NCI-H526 (cell line): ENCODE results near the gene TMEM52.
A peak's percentile ranks its signal among the peaks of the same experiment; 100 is the strongest.
"Not testable (repeated sequence)": the region's sequence is repeated elsewhere in the genome, so short reads cannot be mapped to it uniquely, and the experiment has no call there.

ENCODE experiments used
- DNase-seq, 2 experiments: peaks; one replicate each; lab custom pipeline; 2025; lab: John Stamatoyannopoulos, UW

The TMEM52 gene

DNA sequence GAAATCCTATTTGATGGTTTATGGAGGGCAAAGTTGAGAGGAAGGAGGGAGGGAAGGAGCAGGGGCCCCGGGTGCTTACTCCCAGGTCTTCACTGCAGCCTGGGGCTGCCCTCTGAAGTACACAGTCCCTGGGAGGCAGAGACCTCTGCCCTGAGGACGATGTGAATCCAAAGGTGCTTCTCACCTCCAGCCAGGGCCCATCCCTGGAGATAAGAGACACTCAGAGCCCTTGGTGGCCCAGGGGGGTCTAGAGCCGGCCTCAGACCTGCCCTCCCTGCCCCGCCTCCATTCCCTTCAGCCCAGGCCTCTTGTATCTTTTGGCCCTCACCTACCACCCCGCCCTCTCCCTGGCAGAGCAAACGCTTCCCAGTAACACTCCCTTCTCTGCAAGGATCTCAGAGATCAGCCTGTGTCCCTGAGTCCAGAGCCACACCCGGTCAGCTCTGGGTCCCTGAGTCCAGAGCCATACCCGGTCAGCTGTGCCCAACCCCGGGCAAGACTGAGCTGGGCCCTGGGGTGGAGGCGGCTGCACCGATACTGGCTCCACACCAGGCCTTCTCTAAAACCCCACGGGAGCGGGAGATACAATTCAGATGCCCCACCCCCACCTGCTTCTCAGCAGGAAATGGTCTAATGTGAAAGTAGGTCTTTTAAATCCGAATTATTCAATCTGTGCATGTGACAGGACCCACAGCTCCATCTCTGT, 24.6 kb downstream of the TMEM52 start:
- DNase-seq, result no peak

DNA sequence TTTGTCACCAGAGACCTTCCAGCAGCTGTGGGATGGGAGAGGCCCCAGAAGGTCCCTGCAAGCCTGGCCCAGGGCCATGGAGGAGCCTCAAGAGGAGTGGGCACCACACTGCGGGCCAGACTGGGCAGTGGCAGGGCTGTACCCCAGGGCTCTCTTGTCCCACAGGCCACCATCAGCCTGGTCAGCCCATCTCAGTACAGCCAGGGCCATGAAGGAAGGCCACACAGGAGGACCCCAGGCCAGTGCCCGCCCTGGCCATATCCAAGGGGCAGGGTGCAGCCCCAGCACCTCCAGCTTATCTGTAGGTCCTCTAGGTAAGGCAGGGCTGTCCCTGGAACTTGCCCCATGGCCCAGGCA, 25.1 kb downstream of the TMEM52 start:
- no peak for DNase-seq

DNA sequence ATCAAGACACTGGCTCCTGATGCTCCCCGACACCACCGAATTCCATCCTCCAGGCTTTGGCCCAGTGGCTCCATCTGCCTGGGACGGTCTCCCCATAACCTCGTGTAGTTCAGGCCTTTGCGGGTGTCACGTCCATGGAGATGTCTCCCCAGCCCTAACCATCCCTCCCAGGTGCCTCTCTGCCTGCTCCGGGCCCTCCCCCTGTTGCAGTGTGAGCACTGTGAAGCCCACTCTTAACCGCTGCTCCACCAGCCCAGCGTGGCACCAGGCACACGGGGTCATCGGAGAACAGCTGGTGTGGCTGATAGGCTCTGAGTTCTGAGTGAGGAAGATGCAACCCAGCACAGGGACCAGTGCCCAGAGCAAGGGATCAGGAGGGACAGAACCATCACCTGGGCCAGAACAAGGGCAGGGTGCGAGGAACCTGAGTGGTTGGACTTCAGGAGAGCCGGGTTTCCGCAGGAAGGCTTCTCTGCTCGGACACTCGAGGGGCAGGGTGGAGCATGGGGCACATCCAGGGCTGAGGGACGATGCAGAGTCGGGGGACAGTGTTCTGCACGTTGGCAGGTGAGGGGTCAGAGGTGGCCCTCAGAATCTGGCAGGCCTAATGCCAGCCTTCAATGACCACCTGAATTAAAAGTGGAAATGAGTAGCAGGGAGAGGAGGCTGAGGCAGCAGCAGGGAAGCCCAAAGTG, 25.6 kb downstream of the TMEM52 start:
- no peak for DNase-seq

DNA sequence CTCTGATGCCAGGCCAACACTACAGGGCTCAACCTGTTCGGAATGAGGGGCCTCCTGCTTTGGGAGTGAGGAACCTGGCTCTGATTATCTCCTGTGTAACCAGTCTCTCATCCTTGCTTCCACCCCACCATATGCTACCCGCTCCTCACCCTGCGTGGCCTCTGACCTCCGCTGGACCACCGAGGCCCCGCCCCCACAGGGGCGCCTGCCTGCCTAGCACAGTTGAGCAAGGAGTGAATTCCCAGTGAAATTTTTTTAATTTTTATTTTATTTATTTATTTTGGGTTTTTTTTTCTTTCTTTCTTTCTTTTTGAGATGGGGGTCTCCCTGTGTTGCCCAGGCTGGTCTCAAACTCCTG, 26.3 kb downstream of the TMEM52 start:
- no peak for DNase-seq

DNA sequence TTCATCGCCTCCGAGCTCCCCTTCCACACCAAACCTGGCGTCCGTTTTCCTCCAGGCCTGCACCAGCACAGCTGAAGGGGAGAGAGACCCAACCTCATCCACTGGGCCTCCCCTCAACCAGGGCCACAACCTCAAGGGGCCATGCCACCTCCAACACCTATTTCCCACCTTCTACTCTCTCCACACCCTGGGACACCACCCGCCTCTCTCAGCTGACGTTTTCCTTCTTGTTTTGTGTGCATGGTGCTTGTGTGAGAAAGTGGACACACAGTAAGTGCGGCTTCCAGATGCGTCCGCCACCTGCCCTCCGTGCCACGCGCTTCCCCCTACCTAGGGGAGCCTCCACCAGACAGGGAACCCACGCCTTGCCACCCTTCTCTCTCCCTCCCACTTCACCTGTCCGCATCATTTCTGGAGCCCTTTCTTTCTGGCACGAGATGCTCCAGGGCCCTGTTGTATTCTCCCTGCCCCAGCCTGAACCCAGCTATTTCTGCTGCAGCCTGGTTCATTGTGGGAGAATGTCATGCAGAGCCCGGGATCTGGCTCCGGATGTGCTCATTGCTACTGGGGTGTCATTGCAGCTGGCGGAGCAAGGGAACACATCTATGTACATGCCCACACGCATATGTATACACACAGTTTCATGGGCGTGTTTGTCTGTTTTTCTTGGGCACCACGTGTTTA, 26.9 kb downstream of the TMEM52 start:
- no peak for DNase-seq

DNA sequence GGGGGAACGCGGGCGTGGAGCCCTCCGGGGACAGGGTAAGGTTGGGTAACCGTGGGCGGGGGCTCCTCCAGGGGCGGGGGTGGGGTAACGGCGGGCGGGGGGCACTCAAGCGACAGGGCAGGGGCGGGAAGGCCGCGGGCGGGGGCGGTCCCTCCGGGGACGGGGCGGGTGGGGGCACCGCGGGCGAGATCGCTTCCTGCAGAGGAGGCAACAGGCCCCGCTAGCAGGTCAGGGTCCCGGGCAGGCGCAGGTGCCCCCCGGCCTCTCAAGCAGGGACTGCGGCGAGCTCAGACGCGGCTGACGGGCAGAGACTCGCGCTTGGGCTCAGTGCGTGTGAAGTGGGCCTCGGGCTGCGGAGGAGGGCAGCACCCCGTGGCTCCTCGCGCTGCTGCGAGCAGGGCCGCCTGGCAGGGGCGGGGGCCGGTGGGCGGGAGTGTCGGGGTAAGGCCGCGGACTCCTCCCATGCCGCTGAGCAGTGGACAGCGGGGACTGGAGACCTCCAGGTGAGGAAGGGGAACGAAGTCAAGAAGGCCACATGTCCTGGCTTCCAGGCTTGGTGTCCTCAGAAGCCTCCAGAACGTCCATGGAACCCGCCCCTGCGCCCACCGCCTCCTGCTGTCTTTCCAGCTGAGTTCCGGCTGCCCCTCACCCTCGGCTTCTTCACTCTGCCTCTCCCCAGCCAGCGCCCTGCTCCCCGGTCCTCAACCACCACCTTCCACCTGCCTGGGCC, 27.6 kb downstream of the TMEM52 start:
- peak; percentile 24 to 83 for DNase-seq

DNA sequence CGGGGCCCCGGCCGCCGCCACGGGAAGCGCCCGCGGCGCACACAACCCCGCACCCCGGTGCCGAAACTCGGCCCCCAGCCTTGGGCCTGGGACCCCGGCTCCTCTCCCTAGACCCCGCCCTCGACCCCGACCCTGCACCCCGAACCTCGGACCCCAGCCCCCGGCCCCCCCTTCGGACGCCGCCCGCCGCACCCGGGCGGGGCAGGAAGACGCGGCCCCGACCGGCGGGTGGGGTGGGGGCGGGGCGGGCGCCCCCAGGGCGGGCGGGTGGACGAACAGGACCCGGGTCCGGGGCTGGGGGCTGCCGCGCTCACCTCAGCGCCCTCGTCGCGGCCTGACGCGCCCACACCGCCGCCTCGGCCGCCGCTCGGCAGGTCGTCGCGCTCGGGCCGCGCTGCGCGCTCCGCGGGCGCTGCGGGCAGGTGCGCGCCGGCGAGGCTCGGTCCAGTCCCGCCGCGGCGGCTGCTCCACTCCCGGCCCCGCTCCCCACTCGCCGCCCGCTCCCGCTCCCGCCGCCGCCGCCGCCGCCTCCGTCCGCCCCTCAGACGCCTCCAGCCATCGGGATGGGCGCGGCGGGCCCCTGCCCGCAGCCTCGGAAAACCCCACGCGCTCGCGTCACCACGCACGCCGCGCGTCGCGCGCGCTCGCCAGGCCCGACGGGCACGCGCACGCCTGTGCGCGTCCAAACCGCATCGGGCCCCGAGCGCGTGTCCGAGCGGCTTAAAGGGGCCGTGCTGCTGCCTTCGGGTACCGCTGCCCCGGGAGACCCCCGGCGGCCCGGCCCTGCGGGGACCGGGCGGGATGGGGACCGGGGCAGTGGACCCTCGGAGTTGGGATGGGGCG, 28.4 kb downstream of the TMEM52 start, which contains the start of gene GNB1:
GNB1 (minus strand) TSS at position 582 of the 843 bp plus-strand sequence. CDS start 65,634 bp downstream, outside the sequence.
- peak; percentile 55 to 91 for DNase-seq

DNA sequence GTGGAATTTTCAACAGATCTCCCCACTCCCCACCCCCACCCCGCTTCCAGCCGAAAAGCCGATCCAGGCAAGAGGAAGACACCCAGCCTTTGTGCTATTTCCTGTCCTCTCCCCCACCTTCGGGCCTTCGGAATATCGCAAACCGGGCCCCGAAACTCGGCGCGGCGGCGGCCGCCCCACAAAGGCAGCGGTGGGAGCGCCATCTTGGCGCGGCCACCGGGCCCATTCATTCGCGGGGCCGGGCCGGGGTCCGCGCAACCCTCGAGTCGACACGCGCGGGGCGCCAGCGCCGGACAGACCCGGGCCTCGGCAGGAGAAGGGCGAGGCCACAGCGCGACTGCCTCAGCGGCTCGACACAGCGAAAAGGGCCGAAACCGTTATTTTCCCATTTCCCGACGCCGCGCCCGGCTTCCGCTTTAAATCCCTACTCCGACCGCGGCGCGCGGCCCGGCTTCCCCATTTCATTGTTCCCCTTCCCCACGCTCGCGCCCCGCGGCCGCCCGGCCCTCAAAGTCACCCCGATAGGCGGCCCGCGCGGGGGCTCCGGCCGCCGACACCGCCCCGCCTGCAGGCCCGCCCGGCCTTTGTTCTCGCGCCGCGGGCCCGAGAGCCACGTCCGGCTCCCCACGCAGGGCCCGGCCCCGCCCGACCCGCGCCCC, 29.1 kb downstream of the TMEM52 start:
- peak in 1 of 2 experiments; percentile 67 for DNase-seq

DNA sequence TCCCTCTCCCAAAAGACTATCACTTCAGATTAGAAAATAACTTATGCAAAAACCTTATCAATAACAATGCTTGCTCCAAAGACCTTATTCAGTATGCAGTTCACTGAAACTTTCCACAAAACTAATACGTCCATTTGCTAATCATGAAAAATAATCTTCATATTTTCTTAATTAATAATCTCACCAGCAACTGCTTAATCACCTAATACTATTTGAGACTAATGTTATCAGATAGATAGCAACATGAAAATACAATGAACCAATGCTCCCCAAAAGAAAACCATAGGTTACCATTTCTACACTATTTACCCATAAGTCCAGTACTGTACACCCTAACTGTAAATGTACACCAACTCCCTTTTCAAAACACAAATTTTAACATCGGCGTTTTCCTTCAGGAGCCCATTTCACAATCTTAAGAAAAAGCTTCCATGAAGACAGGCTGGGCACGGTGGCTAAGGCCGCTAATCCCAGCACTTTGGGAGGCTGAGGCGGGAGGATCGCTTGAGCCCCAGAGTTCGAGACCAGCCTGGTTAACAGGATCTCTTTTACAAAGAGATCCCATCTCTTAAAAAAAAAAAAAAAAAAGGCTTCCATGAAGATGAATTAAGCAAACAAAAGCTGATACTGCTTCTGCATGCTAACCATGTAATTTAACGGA, 29.9 kb downstream of the TMEM52 start:
- DNase-seq, result no peak

DNA sequence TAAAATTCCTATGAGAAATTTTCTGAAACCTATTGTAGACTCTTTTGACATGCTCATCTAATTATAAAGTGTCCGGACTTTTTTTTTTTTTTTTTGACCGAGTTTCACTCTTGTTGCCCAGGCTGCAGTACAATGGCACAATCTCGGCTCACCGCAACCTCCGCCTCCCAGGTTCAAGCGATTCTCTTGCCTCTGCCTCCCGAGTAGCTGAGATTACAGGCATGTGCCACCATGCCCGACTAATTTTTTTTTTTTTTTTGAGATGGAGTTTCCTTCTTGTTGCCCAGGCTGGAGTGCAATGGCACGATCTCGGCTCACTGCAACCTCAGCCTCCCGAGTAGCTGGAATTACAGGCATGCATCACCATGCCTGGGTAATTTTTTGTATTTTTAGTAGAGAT, 35.2 kb downstream of the TMEM52 start:
- not testable (repeated sequence) for DNase-seq

DNA sequence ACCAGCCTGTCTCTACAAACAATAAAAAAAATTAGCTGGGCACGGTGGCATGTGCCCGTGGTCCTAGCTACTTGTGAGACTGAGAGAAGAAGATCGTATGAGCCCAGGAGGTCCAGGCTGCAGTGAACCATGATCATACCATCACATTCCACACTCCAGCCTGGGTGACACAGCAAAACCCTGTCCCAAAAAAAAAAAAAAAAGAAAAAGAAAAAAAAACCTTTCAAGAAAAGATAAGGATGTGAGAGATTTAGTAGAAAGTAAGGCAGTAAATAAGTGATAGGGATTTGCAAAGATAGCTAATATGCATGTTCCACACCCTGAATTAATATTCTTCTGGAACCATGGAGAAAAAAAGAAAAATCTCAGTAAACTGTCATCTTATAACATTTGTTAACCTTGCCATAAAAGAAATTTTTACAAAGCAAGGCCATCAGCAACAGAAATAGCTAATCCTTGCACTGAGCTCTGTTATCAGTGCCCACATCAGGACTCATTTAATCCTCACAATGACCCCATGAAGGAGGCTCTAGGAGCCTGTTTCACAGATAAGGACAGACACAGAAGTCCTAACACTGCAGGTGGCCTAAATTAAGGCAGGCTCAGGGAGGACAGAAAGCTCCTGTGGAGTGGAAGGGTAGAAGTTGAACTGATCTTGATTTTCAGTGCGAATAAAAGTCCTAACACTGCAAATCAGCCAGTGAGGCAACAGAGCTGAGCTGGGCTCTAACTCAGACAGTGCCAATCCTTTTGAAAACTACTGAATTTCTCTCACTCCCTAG, 35.8 kb downstream of the TMEM52 start:
- no peak for DNase-seq

DNA sequence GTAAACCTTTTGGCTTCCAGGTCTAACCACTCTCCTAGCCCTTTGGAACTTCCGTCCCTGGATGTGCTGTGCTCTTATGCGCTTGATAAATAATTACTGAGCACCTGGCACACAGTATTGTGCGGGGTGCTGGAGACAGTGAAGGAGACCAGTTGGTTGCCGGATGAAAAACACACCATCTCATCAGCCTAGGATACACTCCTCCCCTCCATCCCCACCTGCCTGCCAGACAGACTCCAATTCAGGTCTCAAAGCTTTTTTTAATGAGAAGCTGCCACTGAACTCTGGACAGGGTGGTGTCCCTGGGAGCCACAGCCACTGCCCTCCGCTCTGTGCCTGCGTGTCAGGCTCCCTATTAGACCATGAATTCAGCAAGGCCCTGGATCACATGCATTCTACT, 37.4 kb downstream of the TMEM52 start:
- DNase-seq, result no peak

DNA sequence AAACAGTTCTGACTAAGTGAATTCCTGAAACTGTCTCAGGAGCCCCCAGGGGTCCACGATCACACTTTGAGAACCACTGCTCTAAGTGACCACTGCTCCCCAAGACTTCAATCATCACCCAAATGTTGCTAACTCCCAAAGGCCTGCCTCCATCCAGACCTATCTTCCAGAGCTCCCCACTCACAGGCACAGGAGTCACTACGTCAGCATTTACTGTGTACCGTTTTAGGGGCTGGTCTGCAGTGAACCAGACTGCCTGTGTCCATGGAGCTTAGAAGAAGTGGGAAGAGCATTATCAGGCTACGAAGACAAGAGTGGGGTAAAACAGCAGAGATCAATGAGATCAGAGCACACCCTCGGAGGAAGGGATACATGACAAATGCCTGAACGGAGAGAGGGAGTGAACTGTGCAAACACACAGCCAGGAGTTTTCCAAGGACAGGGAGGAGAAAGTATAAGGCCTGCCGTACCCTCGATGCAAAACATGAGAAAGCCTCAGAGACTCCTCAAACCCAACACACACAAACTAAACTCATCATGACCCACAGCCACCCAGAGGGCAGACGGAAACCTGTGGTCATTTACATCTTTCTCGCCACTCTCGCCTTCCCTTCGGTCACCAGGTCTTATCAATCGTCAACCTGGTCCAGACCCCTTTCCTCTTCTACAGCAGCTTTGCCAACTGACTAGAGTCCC, 38.3 kb downstream of the TMEM52 start:
- no peak for DNase-seq

DNA sequence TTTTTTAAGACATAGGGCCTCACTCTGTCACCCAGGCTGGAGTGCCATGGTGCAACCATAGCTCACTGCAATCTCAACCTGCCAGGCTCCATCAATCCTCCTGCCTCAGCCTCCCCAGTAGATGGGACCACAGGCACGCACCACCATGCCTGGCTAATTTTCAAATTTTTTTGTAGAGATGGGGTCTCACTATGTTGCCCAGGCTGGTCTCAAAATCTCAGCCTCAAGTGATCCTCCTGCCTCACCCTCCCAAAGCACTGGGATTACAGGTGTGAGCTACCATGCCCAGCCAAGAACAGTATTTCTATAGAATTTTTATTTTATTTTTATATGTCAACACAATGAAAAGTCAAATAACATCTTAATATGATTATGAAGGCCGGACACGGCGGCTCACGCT, 39.1 kb downstream of the TMEM52 start:
- no peak for DNase-seq

DNA sequence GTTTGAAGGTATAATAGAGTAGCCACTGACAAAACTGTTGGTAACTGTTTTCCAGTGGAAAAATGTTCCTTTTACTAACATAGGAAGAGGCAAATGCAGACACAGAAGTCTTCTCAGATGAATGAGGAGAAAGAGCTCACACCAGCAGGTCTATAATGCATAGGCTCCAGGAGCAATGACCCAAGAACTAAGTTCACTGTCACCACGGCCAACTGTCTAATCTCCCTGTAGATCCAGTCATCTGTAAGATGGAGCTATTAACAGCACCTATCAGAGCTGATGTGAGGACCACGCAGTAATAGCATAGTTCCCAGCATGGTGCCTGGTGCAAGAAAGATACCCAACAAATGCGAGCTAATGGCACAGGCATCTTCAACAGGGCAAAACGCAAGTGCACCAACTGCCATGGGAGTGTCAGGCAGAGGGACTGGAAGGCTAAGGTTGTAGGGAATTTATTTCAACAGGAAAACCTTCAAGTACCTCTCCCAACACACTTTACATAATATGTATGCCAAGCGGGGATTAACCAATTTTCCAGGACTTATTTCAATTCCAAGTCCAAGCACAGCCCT, 41.1 kb downstream of the TMEM52 start:
- DNase-seq, result no peak

DNA sequence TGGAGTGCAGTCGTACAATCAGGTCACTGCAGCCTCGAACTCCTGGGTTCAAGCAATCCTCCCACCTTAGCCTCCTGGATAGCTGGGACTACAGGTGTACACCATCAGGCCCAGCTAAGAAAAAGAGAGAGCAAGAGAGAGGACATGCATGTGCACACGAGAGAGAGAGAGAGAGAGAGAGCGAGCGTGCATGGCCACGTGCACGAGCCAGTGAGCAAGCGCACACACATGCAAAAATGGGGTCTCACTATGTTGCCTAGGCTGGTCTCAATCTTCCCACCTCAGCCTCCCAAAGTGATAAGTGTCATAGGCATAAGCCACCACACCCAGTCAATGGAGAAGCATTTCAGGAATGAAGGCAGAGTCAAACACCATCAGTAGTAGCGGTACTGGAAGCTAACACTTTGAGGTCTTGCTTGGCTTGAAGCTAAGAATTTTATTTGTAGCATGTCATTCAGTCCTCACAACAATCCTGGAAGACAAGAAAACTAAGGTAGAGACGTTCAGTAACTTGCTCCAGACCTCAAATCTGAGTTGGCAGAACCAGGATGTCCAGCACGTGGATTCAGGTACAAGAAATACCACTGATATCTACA, 42.6 kb downstream of the TMEM52 start:
- no peak for DNase-seq

DNA sequence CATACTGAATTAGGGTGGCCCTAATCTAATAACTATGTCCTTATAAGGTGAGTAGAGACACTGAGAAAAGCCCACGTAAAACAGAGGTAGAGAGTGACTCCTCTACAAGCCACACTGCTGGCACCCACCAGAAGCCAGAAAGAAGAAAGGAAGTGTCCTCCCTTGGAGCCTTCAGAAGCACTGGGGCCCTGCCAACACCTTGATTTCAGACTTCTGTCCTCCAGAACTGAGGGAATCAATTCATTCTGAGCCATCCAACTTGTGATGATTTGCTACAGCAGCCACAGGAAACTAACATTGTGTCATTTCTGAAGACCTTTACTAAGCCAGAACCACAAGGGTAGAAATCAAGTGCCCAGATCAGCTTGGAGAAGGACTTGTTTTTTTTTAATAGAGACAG, 43.1 kb downstream of the TMEM52 start:
- DNase-seq, result no peak

DNA sequence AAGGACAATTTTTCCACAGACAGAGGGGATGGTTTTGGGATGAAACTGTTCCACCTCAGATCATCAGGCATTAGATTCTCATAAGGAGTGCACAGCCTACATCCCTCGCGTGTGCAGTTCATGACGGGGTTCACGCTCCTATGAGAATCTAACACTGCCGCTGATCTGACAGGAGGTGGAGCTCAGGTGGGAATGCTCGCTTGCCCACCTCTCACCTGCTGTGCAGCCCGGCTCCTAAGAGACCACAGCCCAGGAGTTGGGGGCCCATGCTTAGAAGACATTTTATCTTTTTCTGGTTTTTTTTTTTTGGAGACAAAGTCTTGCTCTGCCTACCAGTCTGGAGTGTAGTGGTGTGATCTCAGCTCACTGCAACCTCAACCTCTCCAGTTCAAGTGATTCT, 44.2 kb downstream of the TMEM52 start:
- DNase-seq, result no peak
